ENCODE results near the gene PROSER2.

Gene PROSER2

GRCh38 chr10:11823122-11823988 lies at the start of gene PROSER2:
Gene PROSER2 (plus strand): TSS chr10:11823356. CDS start chr10:11852078, 28,722 bp downstream.
- no peaks in the 10 kb centered on the region for H3K79me2 ChIP-seq (ENCODE audit: low read length)
- no peaks in the 10 kb centered on the region for H3K4me1 ChIP-seq (ENCODE audit: low read length)
- no peaks in the 10 kb centered on the region for H3K9me3 ChIP-seq (ENCODE audit: insufficient read depth, low read length)
- H2AFZ ChIP-seq (ENCODE audit: low read depth, low read length) = no peak within 1 kb of the TSS
- no peaks in the 10 kb centered on the region for H4K20me1 ChIP-seq (ENCODE audit: insufficient read depth, low read length)
- no peak within 1 kb of the TSS for H3K27ac ChIP-seq (ENCODE audit: low read length)
- H3K9ac ChIP-seq (ENCODE audit: low read length) = no peak within 1 kb of the TSS
- TF ChIP-seq CTCF (IDR thresholded peaks at IDR 0.05; ENCODE audit: low read depth, low read length) (no peak), EZH2phosphoT487 (IDR thresholded peaks at IDR 0.05; ENCODE audit: low read depth) (no peak)
- H3K4me3 ChIP-seq (ENCODE audit: low read length) = no peak within 1 kb of the TSS
- H3K4me2 ChIP-seq (ENCODE audit: low read length) = no peak within 1 kb of the TSS
- H3K36me3 ChIP-seq (replicated peaks; ENCODE audit: low read depth, low read length) = no peaks in the 10 kb centered on the region
- H3K27me3 ChIP-seq (ENCODE audit: low read depth, low read length) = no peaks in the 10 kb centered on the region

- Histone ChIP-seq H3K4me3 (ENCODE audit: low read length) (no peak overlapping the region), H3K4me1 (ENCODE audit: low read length) (no peaks in the 10 kb centered on the region), H3K36me3 (replicated peaks; ENCODE audit: low read depth, low read length) (no peaks in the 10 kb centered on the region), H2AFZ (ENCODE audit: low read depth, low read length) (no peak overlapping the region), H3K27ac (ENCODE audit: low read length) (no peak overlapping the region), H3K9ac (ENCODE audit: low read length) (no peak overlapping the region), H3K4me2 (ENCODE audit: low read length) (no peak overlapping the region), H3K79me2 (ENCODE audit: low read length) (no peaks in the 10 kb centered on the region), H4K20me1 (ENCODE audit: insufficient read depth, low read length) (no peaks in the 10 kb centered on the region), H3K9me3 (ENCODE audit: insufficient read depth, low read length) (no peaks in the 10 kb centered on the region), H3K27me3 (ENCODE audit: low read depth, low read length) (peaks cover 3% of the 10 kb centered on the region; the same call in 1 of the 2 replicates)
- no peak for TF ChIP-seq EZH2phosphoT487 (IDR thresholded peaks at IDR 0.05; ENCODE audit: low read depth)
- no peak for TF ChIP-seq CTCF (IDR thresholded peaks at IDR 0.05; ENCODE audit: low read depth, low read length)
Observed at GRCh38 chr10:11773761-11774441, 49.3 kb upstream of the PROSER2 start.

- no peak for TF ChIP-seq CTCF (IDR thresholded peaks at IDR 0.05; ENCODE audit: low read depth, low read length)
- TF ChIP-seq EZH2phosphoT487 (IDR thresholded peaks at IDR 0.05; ENCODE audit: low read depth) = no peak
- Histone ChIP-seq H3K4me1 (ENCODE audit: low read length) (no peaks in the 10 kb centered on the region), H3K27me3 (ENCODE audit: low read depth, low read length) (peaks cover 3% of the 10 kb centered on the region; the same call in 1 of the 2 replicates)
Observed at GRCh38 chr10:11775412-11775811, 47.7 kb upstream of the PROSER2 start.

GRCh38 chr10:11776080-11776479 lies 47.1 kb upstream of the PROSER2 start:
- Histone ChIP-seq H4K20me1 (ENCODE audit: insufficient read depth, low read length) (no peaks in the 10 kb centered on the region), H3K4me2 (ENCODE audit: low read length) (no peak overlapping the region), H3K4me3 (ENCODE audit: low read length) (no peak overlapping the region), H3K4me1 (ENCODE audit: low read length) (no peaks in the 10 kb centered on the region), H3K27me3 (ENCODE audit: low read depth, low read length) (peaks cover 3% of the 10 kb centered on the region; the same call in 1 of the 2 replicates), H3K36me3 (replicated peaks; ENCODE audit: low read depth, low read length) (no peaks in the 10 kb centered on the region), H3K79me2 (ENCODE audit: low read length) (no peaks in the 10 kb centered on the region), H3K27ac (ENCODE audit: low read length) (no peak overlapping the region), H3K9ac (ENCODE audit: low read length) (no peak overlapping the region), H3K9me3 (ENCODE audit: insufficient read depth, low read length) (no peaks in the 10 kb centered on the region), H2AFZ (ENCODE audit: low read depth, low read length) (no peak overlapping the region)
- TF ChIP-seq CTCF (IDR thresholded peaks at IDR 0.05; ENCODE audit: low read depth, low read length) (no peak), EZH2phosphoT487 (IDR thresholded peaks at IDR 0.05; ENCODE audit: low read depth) (no peak)

More at GRCh38 chr10:11775412-11775811, 47.7 kb upstream of the PROSER2 start:
- H3K36me3 ChIP-seq (replicated peaks; ENCODE audit: low read depth, low read length) = no peaks in the 10 kb centered on the region
- H3K79me2 ChIP-seq (ENCODE audit: low read length) = no peaks in the 10 kb centered on the region
- H3K9me3 ChIP-seq (ENCODE audit: insufficient read depth, low read length) = no peaks in the 10 kb centered on the region
- no peaks in the 10 kb centered on the region for H4K20me1 ChIP-seq (ENCODE audit: insufficient read depth, low read length)
- no peak overlapping the region for H2AFZ ChIP-seq (ENCODE audit: low read depth, low read length)
- no peak overlapping the region for H3K4me2 ChIP-seq (ENCODE audit: low read length)
- H3K4me3 ChIP-seq (ENCODE audit: low read length) = no peak overlapping the region
- no peak overlapping the region for H3K27ac ChIP-seq (ENCODE audit: low read length)
- no peak overlapping the region for H3K9ac ChIP-seq (ENCODE audit: low read length)

All from OCI-LY3 (cell line).